Gastrocnemius medialis (tissue), 4 donors: ENCODE data around the gene PCDHGA3.

ENCODE experiments used
- POLR2A ChIP-seq, 2 donors: fragments of 450-650 bp; IDR thresholded peaks; one replicate each; pipeline ENCODE4 v1.6.1; 2017; ENCODE audit warnings: antibody characterized with exemption in 2 of 2, mild to moderate bottlenecking in 2 of 2, moderate library complexity in 2 of 2
- TF ChIP-seq, protein P1 (sequence below), 5 experiments: fragments of 450-650 bp in 3 of 5; fragments of 200-600 bp in 2 of 5; sonication (generic) in 2 of 5; IDR thresholded peaks in 4 of 5; conservative IDR thresholded peaks in 1 of 5; 1 replicate in 4 of 5; 2 replicates in 1 of 5; pipeline ENCODE4 v1.5.1; 2016 to 2019; ENCODE audit warnings: antibody characterized with exemption in 5 of 5, mild to moderate bottlenecking in 3 of 5, moderate library complexity in 3 of 5

DNA sequence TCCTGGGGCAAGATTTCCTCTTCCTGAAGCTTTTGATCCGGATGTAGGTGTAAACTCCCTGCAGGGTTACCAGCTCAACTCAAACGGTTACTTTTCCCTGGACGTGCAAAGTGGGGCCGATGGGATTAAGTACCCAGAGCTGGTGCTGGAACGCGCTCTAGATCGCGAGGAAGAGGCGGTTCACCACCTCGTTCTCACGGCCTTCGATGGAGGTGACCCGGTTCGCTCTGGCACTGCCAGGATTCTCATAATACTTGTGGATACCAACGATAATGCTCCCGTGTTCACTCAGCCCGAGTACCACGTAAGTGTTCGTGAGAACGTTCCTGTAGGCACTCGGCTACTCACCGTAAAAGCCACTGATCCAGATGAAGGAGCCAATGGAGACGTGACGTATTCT, 12.0 kb downstream of the PCDHGA3 start:
- TF ChIP-seq POLR2A (IDR thresholded peaks at IDR 0.05) = no peak
- TF ChIP-seq, protein P1, sequence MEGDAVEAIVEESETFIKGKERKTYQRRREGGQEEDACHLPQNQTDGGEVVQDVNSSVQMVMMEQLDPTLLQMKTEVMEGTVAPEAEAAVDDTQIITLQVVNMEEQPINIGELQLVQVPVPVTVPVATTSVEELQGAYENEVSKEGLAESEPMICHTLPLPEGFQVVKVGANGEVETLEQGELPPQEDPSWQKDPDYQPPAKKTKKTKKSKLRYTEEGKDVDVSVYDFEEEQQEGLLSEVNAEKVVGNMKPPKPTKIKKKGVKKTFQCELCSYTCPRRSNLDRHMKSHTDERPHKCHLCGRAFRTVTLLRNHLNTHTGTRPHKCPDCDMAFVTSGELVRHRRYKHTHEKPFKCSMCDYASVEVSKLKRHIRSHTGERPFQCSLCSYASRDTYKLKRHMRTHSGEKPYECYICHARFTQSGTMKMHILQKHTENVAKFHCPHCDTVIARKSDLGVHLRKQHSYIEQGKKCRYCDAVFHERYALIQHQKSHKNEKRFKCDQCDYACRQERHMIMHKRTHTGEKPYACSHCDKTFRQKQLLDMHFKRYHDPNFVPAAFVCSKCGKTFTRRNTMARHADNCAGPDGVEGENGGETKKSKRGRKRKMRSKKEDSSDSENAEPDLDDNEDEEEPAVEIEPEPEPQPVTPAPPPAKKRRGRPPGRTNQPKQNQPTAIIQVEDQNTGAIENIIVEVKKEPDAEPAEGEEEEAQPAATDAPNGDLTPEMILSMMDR (IDR thresholded peaks at IDR 0.05 in 4 of 5, conservative IDR thresholded peaks at IDR 0.05 in 1 of 5) = no peak
